Measurements from ENCODE around the gene CAD. TPM values are rescaled to one million over a fixed set of nuclear protein-coding genes. Genes with fewer than 3 reads are reported as not detected.

CAD gene
- total and polyA plus RNA-seq, 2 donors (not counting 3 experiments of a cell fraction or from before 2014, with no cell fraction given), result 60.3 to 91.4 TPM

- H3K9me3 ChIP-seq (replicated peaks; ENCODE audit: control insufficient read depth, insufficient read depth, low read length), result no peaks in the 10 kb centered on the region
- no peak for TF ChIP-seq JUN (IDR thresholded peaks at IDR 0.05; ENCODE audit: borderline replicate concordance, insufficient read depth, insufficient read length, low read depth)
- no peak for TF ChIP-seq GATA2 (IDR thresholded peaks at IDR 0.05; ENCODE audit: insufficient read depth, insufficient read length, low read depth, low read length)
- no peak for TF ChIP-seq POLR2AphosphoS5 (IDR thresholded peaks at IDR 0.05; ENCODE audit: insufficient read depth, low read depth, low read length)
- no peak for TF ChIP-seq POLR2A (IDR thresholded peaks at IDR 0.05; ENCODE audit: low read depth, low read length)
- no peak for TF ChIP-seq EZH2 (IDR thresholded peaks at IDR 0.05; ENCODE audit: borderline replicate concordance, low read depth, low read length, severe bottlenecking)
- TF ChIP-seq MAX (IDR thresholded peaks at IDR 0.05; ENCODE audit: insufficient read depth, insufficient read length), result no peak
- no peak for TF ChIP-seq CTCF (IDR thresholded peaks at IDR 0.05; ENCODE audit: extremely low read depth in 1 of 2, insufficient read depth in 1 of 2, low read depth in 1 of 2, low read length in 2 of 2)
- TF ChIP-seq FOS (IDR thresholded peaks at IDR 0.05; ENCODE audit: borderline replicate concordance, insufficient read depth, low read length), result no peak
- TF ChIP-seq MYC (IDR thresholded peaks at IDR 0.05; ENCODE audit: low read depth, low read length), result no peak
- H3K27me3 ChIP-seq (ENCODE audit: control insufficient read depth in 2 of 2, insufficient read depth in 2 of 2, low read length in 2 of 2), result no peaks in the 10 kb centered on the region
- H3K36me3 ChIP-seq (ENCODE audit: control insufficient read depth in 2 of 2, extremely low read depth in 1 of 2, insufficient read depth in 2 of 2, low read length in 2 of 2), result no peaks in the 10 kb centered on the region
- no peak overlapping the region for H3K9ac ChIP-seq (replicated peaks; ENCODE audit: extremely low read depth, insufficient read depth, low read length)
- H4K20me1 ChIP-seq (replicated peaks; ENCODE audit: control insufficient read depth, extremely low read depth, insufficient read depth, low read length), result no peaks in the 10 kb centered on the region
- ChIA-PET CTCF (interaction anchor here (1.5 to 9.1 kb wide), 3 partner anchors 6 to 20 kb away, joined by 7 to 143 read pairs (median 107); partner anchors contain the start of gene SLC30A3), POLR2A (no interaction called here)
- FAIRE-seq (no peak), DNase-seq (ENCODE audit: low read depth, low spot score) (no peak)
- dilution Hi-C loops (cut with MboI; ENCODE audit: extremely low pct_ligation_motif_present, low sequenced_read_pairs), result no loop called here
- peaks cover 28% of the 10 kb centered on the region for H3K4me1 ChIP-seq (ENCODE audit: control insufficient read depth, extremely low read depth, insufficient read depth, low read length)
- H3K4me3 ChIP-seq (replicated peaks in 1 of 3; ENCODE audit: insufficient read depth in 1 of 3, low read depth in 1 of 3, low read length in 3 of 3), result no peak overlapping the region
- BruUV-seq (replicated peaks), result no TSS peak
- intact Hi-C loops (cut with micrococcal nuclease), result loop anchor here (5.0 to 10.0 kb wide), 2 partner anchors 73 to 320 kb away; partner anchors contain the start of genes ATRAID and SLC5A6
- H3K79me2 ChIP-seq (ENCODE audit: control insufficient read depth, insufficient read depth, low read length), result no peaks in the 10 kb centered on the region
- H3K9me1 ChIP-seq (replicated peaks; ENCODE audit: control insufficient read depth, extremely low read depth, insufficient read depth, low read length), result no peaks in the 10 kb centered on the region
- no peak overlapping the region for H3K27ac ChIP-seq (ENCODE audit: insufficient read depth, low read depth, low read length)
- no peak overlapping the region for H2AFZ ChIP-seq (ENCODE audit: low read depth, low read length)
- H3K4me2 ChIP-seq (ENCODE audit: insufficient read depth, low read length), result no peak overlapping the region
These were observed 67.8 kb downstream of the CAD start for GRCh38 chr2:27284996-27285395.
